HG02840 (cell line): Measurements from ENCODE around the gene XAB2.
"Not testable (repeated sequence)": the region's sequence is repeated elsewhere in the genome, so short reads cannot be mapped to it uniquely, and the experiment has no call there.

Source experiments
- ATAC-seq: cut with Tn5 transposase; IDR thresholded peaks from one replicate; pipeline ENCODE4 v1.9.1; 2021; ENCODE audit warnings: mild to moderate bottlenecking, moderate library complexity, moderate number of reproducible peaks; ENCODE audit not compliant: unreplicated experiment, low FRiP score

Gene XAB2

DNA sequence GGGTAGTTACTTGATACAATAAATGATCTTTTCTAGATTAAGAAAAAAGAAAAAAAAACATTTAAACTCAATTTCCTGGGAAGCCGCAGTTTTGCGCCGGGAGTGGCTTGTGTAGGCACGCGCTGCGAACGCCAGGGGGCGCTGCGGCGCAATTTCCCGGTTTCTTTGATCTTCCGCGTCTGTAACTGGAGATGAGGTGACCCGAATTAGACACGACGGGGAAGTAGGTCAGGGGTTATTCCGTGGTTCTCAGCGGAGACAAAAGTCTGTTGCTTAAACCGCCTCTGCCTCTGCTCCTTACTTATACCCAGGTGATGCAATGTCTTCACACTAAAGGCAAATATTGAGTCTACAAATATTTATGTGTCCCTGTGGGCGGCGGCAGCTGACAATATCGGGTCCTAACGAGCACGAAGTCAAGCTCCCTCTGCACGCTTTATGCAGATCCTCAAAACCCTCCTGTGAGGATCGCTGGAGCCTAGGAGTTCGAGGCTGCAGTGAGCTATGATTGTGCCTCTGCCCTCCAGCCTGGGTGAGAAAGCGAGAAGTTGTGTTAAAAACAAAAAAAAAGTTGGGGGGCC is 22.8 kb upstream of the XAB2 start:
- no peak for ATAC-seq

DNA sequence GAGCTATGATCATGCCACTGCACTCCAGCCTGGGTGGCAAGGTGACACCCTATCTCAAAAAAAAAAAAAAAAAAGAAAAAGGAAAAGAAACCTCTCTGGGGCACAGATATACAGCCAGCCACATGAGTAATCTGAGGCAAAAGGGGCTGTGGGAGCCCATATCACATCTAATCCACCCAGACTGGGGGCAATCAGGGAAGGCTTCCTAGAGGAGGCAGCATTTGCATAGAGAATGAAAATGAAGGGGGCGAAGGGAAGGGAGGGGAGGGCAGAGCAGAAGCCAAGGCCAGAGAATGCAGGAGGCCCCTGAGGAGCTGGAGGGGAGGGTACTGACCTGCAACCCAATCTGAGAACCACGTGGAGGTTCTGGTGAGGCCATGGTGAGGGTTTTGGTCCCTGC is 20.8 kb upstream of the XAB2 start:
- no peak for ATAC-seq

DNA sequence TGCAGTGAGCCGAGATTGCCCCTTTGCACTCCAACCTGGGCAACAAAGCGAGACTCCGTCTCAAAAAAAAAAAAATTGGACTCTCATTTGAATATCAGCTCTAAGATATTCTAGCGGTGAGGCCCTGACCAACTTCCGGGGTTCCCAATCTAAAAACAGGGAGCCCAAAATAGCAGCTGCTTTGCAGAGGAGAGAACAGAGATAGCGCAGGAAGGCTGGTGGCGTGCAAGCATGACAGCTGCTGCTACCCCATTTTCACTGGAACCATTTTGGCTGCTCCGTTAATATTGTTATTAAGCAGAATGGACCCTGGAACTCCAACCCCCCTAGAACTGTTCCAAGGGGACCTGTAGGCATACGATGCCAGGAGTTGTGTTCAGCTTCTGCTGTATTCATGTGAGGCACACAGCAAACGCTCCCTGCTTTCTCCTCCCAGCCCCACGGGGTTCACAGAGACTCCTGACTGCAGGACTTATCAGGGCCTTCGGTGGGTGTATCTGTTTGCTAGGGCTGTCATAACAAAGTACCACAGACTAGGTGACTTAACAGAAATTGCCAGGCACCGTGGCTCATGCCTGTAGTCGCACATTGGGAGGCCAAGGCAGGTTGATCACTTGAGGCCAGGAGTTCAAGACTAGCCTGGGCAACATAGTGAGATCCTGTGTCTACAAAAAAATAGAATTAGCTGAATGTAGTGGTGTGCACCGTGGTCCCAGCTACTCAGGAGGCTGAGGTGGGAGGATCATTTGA is 19.1 kb upstream of the XAB2 start:
- no peak for ATAC-seq

DNA sequence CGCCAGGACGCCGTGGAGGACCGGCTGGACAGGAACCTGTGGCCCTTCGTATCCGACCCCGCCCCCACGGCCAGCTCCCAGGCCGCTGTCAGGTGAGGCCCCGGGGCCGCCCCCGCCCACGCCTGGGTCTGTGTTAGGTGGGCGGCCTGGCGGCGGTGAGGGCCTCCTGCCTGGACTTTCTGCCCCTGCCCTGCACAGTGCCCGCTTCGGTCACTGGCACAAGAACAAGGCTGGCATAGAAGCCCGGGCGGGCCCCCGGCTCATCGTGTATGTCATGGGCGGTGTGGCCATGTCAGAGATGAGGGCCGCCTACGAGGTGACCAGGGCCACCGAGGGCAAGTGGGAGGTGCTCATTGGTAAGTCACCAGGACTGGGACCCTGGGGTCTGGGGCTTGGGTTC is 17.8 kb upstream of the XAB2 start:
- ATAC-seq: no peak

DNA sequence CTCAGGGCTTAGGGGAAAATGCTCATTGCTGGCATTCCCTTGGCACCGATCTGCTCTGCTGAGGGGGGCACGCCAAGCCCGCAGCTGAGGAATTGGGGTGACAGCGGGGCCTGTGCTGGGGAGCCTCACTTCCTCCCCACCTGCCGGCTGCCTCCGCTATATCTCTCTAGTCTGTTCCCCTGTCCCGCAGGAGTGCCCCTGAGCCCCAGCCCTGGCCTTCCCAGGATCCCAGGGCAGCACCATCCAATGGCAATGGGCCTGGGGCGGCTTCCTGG is 17.0 kb upstream of the XAB2 start:
- no peak for ATAC-seq

DNA sequence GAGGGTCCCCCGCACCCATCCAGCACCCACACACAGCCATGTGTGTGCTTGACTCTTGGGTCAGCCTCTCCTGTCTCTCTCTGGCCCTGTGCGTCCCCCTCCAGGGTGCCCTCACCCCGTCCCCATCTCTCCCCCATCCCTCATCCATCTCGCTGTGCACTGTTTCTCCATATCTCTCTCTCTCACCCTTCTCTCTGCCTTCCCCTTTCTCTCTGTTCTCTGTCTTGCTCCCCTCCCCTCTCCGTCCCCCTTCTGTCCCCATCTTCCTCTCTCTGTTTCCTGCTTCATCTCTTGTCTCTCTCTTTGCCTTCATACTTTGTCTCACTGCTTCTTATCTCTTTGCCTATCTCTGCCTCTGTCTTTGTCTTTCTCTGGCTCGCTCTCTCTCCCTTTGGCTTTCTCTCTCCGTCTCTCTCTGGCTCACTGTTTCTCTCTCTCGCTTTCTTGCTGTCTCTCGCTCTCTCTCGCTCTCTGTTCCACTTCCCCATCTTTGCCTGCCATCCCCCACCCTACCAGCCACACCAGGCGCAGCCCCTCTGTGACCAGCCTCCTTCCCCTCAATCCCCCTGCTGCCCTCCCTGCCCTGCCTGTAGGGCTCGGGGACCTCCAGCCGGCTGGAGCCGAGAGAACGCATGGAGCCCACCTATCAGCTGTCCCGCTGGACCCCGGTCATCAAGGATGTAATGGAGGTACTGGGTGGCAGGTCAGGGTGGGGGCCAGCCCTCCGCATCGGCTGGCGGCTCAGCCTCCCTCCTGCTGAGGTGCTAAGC is 16.5 kb upstream of the XAB2 start:
- ATAC-seq: no peak

DNA sequence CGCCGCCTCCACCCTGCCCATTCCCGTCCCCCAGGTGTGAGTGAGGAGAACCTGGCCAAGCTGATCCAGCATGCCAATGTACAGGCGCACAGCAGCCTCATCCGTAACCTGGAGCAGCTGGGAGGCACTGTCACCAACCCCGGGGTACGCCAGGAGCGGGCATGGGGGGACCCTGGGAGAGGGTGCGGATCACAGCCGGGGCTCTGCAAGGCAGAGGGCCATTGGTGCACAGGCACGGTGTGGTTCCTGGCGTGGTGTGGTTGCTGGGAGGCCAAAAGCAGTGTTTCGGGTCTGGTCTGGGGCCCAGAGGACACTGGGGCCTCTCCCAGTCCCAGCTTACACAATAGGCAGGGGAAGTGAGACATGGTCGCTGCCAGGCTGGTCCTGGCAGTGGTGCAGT is 15.8 kb upstream of the XAB2 start:
- no peak for ATAC-seq

DNA sequence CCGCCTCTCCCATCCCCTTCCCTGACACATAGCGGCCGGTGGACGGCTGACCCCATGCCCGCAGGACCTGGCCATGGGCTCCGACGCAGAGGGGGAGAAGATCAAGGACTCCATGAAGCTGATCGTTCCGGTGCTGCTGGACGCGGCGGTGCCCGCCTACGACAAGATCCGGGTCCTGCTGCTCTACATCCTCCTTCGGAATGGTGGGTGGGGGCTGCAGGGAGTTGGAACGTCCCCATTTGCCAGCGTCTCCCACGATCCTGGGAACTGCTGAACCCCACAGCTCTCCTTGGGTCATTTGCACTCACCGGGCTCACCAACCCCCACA is 15.2 kb upstream of the XAB2 start:
- ATAC-seq: no peak

DNA sequence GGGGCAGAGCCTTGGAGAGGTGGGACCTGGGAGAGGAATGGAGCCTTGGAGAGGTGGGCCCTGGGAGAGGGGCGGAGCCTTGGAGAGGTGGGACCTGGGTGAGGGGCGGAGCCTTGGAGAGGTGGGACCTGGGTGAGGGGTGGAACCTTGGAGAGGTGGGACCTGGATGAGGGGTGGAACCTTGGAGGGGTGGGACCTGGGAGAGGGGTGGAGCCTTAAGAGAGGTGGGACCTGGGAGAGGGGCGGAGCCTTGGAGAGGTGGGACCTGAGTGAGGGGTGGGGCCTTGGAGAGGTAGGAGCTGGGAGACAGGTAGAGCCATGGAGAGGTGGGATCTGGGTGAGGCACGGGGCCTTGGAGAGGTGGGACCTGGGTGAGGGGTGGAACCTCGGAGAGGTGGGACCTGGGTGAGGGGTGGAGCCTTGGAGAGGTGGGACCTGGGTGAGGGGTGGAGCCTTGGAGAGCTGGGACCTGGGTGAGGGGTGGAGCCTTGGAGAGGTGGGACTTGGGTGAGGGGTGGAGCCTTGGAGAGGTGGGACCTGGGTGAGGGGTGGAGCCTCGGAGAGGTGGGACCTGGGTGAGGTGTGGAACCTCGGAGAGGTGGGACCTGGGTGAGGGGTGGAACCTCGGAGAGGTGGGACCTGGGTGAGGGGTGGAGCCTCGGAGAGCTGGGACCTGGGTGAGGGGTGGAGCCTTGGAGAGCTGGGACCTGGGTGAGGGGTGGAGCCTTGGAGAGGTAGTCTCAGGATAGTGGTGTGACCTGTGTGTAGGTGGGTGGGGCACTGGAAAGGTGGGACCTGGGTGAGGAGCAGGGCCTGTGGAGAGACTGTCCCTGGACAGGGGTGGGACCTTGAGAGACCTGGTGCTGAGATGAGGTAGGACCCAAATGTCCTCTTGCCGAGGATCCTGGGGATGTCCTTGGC is 14.5 kb upstream of the XAB2 start:
- ATAC-seq: not testable (repeated sequence)

DNA sequence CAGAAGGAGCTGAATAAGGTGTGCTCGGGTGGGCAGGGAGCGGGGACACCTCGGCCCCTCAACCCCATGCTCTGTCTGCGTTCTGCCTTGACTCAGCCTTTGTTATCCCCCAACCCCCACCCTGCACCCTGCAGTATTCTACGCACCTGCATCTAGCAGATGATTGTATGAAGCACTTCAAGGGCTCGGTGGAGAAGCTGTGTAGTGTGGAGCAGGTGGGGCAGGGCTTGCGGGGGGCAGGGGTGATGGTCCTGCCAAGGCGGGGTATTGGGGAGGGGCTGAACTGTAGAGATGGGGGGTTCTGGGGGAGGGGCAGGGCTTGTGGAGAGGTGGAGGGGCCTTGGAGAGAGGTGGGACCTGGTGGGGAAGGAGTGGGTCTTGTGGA is 13.7 kb upstream of the XAB2 start:
- no peak for ATAC-seq

DNA sequence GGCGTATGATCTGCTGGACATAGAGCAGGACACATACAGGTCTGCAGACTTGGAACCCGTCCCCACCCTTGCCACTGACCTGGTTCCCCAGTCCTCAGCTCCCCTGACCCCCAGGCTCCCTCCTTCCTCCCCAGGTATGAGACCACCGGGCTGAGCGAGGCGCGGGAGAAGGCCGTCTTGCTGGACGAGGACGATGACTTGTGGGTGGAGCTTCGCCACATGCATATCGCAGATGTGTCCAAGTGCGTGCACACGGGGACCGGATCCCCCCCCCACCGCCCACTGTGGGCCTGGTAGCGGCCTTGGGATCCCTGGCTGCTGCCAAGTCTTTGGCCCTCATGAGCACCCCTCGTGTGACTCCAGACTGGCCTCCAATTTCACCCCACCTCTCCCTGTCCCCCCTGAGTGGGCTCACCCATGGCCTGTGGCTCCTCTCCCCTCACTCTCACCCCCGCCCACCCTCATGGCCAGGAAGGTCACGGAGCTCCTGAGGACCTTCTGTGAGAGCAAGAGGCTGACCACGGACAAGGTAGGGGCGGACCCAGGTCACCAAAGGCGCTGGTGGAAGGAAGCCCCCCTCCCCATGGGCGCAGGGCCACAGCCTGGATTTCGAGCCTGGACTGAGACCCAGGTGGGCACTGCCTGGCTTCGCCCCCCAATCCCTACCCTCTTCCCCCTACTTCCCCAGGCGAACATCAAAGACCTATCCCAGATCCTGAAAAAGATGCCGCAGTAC is 13.1 kb upstream of the XAB2 start:
- ATAC-seq: no peak

DNA sequence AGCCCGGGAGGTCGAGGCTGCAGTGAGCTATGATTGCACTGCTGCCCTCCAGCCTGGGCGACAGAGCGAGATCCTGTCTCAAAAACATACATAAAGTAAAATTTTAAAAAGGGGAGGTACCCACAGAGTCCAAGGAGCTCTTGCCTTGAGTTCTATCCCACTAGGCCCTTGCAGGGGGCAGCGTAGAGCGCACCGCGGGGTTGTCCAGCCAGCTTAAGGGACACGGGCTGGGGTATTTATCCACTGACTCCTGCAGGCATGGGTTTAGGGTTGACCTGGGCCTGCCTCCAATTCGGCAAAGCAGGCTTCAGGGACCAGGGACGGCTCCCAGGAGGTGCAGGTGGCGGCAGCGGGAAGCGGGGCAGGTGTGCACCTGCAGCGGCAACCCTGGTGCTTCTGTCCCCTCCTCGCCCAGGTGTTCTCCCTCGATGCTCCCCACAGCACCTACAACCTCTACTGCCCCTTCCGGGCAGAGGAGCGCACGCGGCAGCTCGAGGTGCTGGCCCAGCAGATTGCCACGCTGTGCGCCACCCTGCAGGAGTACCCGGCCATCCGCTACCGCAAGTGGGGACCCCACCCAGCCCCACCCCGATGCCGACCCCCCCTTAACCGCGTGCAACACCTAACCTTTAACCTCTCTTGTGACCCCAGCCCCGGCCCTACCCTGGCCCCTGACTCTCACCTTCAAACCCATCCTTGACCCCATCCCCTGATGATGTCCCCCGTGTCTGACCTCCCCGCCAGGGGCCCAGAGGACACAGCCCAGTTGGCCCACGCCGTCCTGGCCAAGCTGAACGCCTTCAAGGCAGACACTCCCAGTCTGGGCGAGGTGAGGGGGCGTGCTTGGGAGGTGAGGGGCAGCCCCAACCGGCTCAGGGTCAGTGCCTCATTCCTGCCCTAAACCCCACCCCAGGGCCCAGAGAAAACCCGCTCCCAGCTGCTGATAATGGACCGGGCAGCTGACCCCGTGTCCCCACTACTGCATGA is 12.2 kb upstream of the XAB2 start:
- ATAC-seq: no peak

DNA sequence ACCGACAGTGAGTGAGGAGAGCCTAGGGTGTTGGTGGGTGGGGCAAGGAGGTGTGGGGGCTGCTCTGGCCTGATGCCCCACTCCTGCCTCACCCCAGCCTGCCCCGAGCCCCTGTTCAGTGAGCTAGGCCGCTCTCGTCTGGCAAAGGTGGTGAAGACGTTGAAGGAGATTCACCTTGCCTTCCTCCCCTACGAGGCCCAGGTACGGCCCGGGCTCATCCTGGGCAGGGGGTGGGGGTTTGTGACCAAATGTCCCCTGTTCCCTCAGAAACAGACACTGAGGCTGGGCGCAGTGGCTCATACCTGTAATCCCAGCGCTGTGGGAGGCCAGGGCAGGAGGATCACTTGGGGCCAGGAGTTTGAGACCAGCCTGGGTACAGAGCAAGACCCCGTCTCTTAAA is 11.5 kb upstream of the XAB2 start:
- no peak for ATAC-seq

DNA sequence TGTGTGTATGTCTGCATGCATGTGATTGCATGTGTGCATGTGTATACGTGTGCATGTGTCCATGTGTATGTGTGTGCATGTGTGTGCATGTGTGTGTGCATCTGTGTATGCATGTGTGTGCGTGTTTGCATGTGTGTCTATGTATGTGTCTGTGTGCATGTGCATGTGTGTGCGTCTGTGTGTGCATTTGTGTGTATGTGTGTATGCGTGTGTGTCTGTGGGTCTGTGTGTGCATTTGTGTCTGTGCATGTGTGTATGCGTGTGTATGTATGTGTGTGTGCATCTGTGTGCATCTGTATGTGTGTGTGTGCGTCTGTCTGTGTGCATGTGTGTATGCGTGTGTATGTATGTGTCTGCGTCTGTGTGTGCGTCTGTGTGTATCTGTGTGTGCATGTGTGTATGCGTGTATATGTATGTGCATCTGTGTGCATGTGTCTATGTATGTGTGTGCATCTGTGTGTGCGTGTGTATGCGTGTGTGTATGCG is 10.6 kb upstream of the XAB2 start:
- no peak for ATAC-seq

DNA sequence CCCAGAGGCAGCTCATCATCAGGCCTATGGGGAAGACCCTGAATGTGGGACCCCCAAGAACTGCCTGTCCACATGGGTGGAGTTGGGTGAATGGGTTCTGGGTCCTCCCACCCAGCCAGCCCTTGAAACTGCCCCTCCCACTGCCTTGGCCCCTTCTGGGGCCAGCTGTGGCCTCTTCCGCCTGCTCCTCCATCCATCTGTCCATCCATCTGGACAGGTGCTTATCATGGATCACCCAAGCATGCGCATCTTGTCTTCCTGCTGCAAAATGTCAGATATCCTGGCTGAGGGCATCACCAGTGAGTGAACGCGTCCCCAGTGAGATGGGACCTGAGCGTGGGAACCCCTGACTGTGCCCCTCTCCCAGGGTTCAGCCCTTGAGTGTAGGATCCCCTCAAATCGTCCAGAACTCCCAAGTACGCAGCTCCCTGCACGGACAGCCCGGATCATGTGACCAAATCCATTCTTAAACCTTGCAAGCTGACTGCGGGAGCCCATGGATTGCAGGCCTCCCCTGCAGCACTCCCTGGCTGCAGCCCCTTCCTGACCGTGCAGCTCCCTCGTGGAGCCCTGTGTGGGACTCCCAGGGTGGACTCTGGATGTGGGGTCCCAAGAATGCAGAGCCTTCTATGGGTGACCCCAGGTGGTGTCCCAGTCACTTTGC is 9.6 kb upstream of the XAB2 start:
- no peak for ATAC-seq

DNA sequence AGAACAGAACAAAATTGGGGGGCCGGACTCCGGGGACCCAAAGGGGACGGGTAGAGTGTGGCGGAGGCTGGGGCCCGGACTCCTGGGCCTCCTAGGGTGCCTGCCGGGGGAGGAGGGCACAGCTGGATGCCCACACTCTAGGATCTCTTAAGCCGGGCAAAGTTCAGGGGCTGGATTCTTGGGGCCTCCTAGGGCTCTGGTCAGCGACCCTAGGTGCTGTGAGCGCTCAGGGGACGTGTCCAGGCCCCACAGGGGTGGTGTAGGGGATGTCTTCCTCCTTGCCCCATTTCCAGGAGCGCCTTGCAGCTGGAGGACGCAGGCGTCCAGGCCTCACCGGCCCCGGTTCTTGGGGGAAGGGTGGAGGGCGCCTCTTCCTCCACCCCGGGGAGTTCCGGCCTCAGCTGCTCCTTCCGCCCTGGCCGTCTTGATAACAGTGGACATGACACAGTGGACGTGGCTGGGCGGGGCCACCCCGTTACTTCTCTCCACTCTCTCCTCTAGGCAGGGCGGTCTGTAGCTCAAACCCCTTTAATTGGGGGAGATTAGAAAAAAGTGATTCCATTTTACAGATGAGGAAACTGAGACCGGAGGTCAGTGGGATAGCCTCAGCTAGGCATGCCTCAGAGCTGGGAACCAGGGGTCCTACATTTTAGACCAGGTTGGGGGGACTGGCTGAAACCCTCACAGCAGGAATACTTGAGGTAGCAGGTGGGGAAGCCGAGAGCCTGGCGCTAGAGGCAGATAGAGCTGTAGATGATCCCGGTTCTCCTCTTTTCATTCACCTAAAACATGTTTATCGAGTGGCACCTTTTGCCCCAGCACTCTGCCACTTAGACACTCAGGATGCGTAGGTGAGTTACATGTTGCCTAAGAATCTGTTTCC is 8.3 kb upstream of the XAB2 start:
- no peak for ATAC-seq

DNA sequence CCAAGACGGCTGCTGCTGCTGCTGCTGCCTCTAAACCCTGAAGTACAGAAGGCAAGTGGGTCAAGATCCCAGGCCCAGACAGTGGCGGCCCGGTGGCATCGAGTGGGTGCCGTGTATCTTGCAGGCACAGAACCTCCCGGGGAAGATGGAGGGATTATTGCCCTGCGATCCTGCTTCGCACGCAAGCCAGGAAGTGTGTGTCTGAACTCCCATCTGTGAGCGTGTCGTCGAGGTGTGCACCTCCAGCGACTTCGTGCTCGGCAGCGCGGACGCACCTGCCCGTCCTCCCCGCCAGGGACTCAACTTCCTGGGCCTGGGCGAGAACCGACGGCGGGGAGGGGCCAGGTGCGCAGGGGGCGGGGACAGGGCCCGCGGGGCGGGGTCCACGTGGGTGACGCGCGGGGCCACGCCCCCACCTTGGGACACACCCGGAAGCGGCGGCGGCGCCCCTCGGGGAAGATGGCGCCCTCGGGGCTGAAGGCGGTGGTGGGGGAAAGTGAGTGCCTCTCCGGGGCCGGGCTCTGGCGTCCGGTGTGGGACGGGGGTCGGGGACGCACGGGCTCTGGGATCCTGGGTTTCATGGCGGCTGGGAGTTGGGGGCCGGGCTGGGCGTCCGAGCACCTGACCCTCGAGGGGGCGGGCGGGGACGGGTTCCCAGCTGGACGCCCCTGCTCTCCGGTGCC is 7.5 kb upstream of the XAB2 start, which contains the start of gene STXBP2:
STXBP2 (plus strand) TSS at position 420 of the 683 bp plus-strand sequence; CDS start at position 460, 40 bp downstream.
- ATAC-seq: peak; percentile 59
